HG03135 (cell line): Measurements from ENCODE around the gene PGBD5.

ENCODE experiments used
- ATAC-seq: cut with Tn5 transposase; IDR thresholded peaks from one replicate; pipeline ENCODE4 v1.9.1; 2021; ENCODE audit warnings: mild to moderate bottlenecking, moderate library complexity; ENCODE audit not compliant: unreplicated experiment

Gene PGBD5

DNA sequence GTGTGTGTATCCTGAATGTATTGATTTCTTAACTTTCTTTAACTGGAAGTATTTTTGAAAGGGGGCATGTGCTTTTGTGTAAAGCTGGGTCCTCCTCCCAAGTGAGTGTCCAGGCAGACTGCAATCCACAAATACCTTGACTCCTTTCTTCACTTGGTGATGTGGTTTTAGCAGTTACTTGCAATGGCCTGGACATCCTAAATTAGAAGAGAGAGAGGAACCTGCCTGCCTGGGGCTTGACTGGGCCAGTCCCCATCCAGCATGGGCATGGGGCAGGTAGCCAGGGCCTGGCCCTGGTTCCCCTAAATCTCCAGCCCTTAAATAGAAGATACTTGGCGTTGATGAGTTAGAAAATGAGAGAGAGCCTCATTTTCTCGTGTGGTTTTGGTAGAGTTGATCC lies 159.7 kb downstream of the PGBD5 start:
- ATAC-seq: no peak

DNA sequence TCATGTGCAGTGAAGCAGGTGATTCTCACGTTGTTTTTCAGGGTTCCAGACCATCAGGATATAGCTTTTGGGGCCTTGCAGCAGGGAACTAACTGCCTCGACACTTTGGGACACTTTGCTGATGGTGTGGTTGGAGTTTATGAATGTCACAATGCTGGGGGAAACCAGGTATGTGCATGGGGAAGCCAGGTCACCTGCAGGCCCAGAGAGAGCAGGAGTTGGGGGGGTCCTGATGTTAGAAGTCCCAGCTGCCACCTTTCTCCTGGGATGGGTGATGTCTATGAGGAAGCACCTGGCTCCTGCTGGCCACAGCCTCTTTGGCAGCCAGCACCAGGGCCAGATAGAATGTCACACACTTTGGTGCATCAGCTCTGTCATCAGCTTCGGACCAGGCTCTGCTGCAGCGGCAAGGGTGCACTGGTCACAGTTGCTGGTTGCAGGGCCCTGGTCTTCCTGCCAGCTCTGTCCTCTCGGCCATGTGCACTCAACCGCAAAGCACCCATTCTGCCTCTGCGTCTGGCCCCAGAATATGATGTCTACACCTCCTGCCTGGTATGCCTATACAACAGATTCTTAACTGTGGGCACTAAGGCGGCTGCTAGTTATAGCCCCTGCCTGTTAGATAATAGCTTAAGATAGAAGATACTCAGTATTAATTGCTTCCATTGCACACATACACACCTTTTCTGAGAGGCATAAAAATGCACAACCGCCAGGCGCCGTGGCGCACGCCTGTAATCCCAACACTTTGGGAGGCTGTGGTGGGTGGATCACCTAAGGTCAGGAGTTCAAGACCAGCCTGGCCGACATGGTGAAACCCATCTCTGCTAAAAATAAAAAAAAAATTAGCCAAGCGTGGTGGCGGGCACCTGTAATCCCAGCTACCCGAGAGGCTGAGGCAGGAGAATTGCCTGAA lies 160.7 kb downstream of the PGBD5 start:
- no peak for ATAC-seq
